Measurements from ENCODE around the gene SPEN. TPM values are rescaled to one million over a fixed set of nuclear protein-coding genes. Genes with fewer than 3 reads are reported as not detected.

The SPEN gene
- total and polyA plus RNA-seq, 2 of the 13 experiments (the other 11 are each of a cell fraction or from before 2014, with no cell fraction given) = 4.8 to 14.0 TPM

DNA sequence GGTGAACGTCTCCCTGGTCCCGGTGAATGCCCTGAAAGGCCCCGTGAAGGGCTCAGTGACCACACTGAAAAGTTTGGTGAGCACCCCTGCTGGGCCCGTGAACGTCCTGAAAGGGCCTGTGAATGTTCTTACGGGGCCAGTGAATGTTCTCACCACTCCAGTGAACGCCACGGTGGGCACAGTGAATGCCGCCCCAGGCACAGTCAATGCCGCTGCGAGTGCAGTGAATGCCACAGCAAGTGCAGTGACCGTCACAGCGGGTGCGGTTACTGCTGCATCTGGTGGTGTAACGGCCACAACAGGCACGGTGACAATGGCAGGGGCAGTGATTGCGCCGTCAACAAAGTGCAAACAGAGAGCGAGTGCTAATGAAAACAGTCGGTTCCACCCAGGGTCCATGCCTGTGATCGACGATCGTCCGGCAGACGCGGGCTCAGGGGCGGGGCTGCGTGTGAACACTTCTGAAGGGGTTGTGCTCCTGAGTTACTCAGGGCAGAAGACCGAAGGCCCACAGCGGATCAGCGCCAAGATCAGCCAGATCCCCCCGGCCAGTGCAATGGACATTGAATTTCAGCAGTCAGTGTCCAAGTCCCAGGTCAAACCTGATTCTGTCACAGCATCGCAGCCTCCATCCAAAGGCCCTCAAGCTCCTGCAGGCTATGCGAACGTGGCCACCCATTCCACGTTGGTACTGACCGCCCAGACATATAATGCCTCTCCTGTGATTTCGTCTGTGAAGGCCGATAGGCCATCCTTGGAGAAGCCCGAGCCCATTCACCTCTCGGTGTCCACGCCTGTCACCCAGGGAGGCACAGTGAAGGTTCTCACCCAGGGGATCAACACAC lies 86.9 kb downstream of the SPEN start (continued):
- TF ChIP-seq, protein P1, sequence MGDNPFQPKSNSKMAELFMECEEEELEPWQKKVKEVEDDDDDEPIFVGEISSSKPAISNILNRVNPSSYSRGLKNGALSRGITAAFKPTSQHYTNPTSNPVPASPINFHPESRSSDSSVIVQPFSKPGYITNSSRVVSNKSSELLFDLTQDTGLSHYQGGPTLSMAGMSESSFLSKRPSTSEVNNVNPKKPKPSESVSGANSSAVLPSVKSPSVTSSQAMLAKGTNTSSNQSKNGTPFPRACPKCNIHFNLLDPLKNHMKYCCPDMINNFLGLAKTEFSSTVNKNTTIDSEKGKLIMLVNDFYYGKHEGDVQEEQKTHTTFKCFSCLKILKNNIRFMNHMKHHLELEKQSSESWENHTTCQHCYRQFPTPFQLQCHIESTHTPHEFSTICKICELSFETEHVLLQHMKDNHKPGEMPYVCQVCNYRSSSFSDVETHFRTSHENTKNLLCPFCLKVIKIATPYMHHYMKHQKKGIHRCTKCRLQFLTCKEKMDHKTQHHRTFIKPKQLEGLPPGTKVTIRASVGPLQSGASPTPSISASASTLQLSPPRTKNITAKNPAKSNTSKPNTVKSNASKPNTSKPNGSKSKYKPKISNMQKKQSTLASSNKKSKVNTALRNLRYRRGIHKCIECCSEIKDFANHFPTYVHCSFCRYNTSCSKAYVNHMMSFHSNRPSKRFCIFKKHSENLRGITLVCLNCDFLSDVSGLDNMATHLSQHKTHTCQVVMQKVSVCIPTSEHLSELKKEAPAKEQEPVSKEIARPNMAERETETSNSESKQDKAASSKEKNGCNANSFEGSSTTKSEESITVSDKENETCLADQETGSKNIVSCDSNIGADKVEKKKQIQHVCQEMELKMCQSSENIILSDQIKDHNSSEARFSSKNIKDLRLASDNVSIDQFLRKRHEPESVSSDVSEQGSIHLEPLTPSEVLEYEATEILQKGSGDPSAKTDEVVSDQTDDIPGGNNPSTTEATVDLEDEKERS (CRISPR knock-in tag; IDR thresholded peaks at IDR 0.05) = no peak
- no peak for TF ChIP-seq ZNF225 (CRISPR knock-in tag; IDR thresholded peaks at IDR 0.05)

DNA sequence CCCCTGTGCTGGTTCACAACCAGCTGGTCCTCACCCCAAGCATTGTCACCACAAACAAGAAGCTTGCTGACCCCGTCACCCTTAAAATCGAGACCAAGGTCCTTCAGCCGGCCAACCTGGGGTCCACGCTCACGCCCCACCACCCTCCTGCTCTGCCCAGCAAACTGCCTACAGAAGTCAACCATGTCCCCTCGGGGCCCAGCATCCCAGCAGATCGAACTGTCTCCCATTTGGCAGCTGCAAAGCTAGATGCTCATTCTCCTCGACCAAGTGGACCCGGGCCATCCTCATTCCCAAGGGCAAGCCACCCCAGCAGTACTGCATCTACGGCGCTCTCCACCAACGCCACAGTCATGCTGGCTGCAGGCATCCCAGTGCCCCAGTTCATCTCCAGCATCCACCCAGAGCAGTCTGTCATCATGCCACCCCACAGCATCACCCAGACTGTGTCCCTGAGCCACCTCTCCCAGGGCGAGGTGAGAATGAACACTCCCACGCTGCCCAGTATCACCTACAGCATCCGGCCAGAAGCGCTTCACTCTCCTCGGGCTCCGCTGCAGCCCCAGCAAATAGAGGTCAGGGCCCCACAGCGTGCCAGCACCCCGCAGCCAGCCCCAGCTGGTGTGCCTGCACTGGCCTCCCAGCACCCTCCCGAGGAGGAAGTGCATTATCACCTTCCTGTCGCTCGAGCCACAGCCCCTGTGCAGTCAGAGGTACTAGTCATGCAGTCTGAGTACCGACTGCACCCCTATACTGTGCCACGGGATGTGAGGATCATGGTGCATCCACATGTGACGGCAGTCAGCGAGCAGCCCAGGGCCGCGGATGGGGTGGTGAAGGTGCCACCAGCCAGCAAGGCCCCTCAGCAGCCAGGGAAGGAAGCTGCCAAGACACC lies 87.8 kb downstream of the SPEN start:
- FAIRE-seq (no peak), ATAC-seq (no peak), DNase-seq (ENCODE audit: low spot score) (no peak)
- H3K4me1 ChIP-seq (ENCODE audit: insufficient read depth, low read length) = peaks cover 26% of the 10 kb centered on the region
- 94% methylated on average over 14 of the region's 29 CpGs for WGBS (ENCODE audit: low lambda C conversion rate)
- in situ Hi-C loops (cut with HindIII; ENCODE audit: extremely low pct_ligation_motif_present, low pct_unique_long_range_greater_than_20kb) (no loop called here), intact Hi-C loops (cut with micrococcal nuclease; ENCODE audit: unreplicated experiment) (no loop called here)
- H2AFZ ChIP-seq (ENCODE audit: low read length) = no peak overlapping the region
- no peak overlapping the region for H3K4me3 ChIP-seq (replicated peaks in 1 of 3; ENCODE audit: insufficient read depth in 1 of 3, low read depth in 2 of 3, low read length in 3 of 3)
- TF ChIP-seq FOSL2 (CRISPR knock-in tag; IDR thresholded peaks at IDR 0.05) (no peak), POLR2A (IDR thresholded peaks at IDR 0.05; ENCODE audit: insufficient read depth in 1 of 2, low read depth in 2 of 2, low read length in 2 of 2) (0 out of 4 replicates have a peak, but pooled peaks of 1 of the 2 experiments have one; percentile 17), STAG1 (CRISPR knock-in tag; IDR thresholded peaks at IDR 0.05) (no peak), SSRP1 (CRISPR knock-in tag; IDR thresholded peaks at IDR 0.05) (no peak), IRX3 (CRISPR knock-in tag; IDR thresholded peaks at IDR 0.05; ENCODE audit: borderline replicate concordance, low read depth) (no peak), TCF7L2 (IDR thresholded peaks at IDR 0.05; ENCODE audit: low read depth, low read length) (no peak), ZKSCAN1 (IDR thresholded peaks at IDR 0.05; ENCODE audit: low read length) (no peak), ZSCAN30 (CRISPR knock-in tag; IDR thresholded peaks at IDR 0.05) (no peak)
- TF ChIP-seq, protein P2, sequence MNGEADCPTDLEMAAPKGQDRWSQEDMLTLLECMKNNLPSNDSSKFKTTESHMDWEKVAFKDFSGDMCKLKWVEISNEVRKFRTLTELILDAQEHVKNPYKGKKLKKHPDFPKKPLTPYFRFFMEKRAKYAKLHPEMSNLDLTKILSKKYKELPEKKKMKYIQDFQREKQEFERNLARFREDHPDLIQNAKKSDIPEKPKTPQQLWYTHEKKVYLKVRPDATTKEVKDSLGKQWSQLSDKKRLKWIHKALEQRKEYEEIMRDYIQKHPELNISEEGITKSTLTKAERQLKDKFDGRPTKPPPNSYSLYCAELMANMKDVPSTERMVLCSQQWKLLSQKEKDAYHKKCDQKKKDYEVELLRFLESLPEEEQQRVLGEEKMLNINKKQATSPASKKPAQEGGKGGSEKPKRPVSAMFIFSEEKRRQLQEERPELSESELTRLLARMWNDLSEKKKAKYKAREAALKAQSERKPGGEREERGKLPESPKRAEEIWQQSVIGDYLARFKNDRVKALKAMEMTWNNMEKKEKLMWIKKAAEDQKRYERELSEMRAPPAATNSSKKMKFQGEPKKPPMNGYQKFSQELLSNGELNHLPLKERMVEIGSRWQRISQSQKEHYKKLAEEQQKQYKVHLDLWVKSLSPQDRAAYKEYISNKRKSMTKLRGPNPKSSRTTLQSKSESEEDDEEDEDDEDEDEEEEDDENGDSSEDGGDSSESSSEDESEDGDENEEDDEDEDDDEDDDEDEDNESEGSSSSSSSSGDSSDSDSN (CRISPR knock-in tag; IDR thresholded peaks at IDR 0.05) = 0 out of 2 replicates have a peak, but pooled peaks have one; percentile 15
- H3K36me3 ChIP-seq (replicated peaks in 1 of 2; ENCODE audit: control insufficient read depth in 1 of 2, insufficient read depth in 2 of 2, low read length in 2 of 2) = peaks cover 47 to 80% of the 10 kb centered on the region in 2 experiments
- ChIA-PET CTCF (ENCODE audit: low intra/inter-chr PET ratio, low total read pairs) (no interaction called here), POLR2A (no interaction called here)
- no peak overlapping the region for H3K4me2 ChIP-seq (ENCODE audit: low read depth, low read length)
- no peaks in the 10 kb centered on the region for H3K79me2 ChIP-seq (ENCODE audit: insufficient read depth, low read length)
- H3K27ac ChIP-seq (ENCODE audit: extremely low read length, insufficient read depth, low read length) = no peak overlapping the region
- H3K27me3 ChIP-seq (ENCODE audit: control insufficient read depth in 1 of 2, insufficient read depth in 2 of 2, low read length in 2 of 2) = no peaks in the 10 kb centered on the region
- no peaks in the 10 kb centered on the region for H3K9me3 ChIP-seq (ENCODE audit: low read length)
- no TSS peak for BruUV-seq (replicated peaks)
- H4K20me1 ChIP-seq (ENCODE audit: insufficient read depth, low read length) = peaks cover 7% of the 10 kb centered on the region; the same call in 1 of the 2 replicates
- no peak overlapping the region for H3K9ac ChIP-seq (ENCODE audit: insufficient read depth, low read depth, low read length)
